ENCODE measurements around the gene ULK1. TPM values are rescaled to one million over a fixed set of nuclear protein-coding genes. Genes with fewer than 3 reads are reported as not detected.

The ULK1 gene
- total RNA-seq, 1 experiment from 2014 or later, result 15.7 TPM

GRCh38 chr12:131865180-131865875 is 29.1 kb upstream of the ULK1 start:
- BruUV-seq (replicated peaks), result no TSS peak

DNA sequence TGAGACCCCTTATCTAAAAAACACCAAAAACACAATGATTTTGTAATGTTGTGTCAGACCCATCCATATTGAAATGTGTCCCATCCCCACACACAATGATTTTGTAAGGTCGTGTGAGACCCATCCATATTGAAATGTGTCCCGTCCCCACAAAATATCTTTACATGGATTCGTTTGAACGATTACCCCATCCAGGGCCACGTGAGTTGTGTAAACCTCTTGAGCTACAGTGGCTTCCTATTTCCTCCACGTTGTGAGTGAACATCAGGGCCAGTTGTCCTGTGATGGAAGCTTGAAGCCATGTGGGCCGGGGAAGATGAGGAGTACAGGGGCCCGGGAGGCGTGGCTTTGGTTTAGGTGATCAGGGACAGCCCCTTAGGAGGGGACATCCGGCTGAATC is 27.0 kb upstream of the ULK1 start:
- ChIA-PET CTCF (interaction anchor here (0.6 kb wide), 1 partner anchor 310 kb away, joined by 4 read pairs; no protein-coding TSS in a partner anchor), POLR2A (ENCODE audit: unreplicated experiment) (no interaction called here)
- no peaks in the 10 kb centered on the region for H3K36me3 ChIP-seq (ENCODE audit: low read depth, low read length)
- ATAC-seq (no peak), DNase-seq (no peak)
- no peaks in the 10 kb centered on the region for H3F3A ChIP-seq (ENCODE audit: low read length, unreplicated experiment)
- no TSS peak for BruUV-seq (replicated peaks)
- H3K27me3 ChIP-seq (ENCODE audit: low read length), result no peaks in the 10 kb centered on the region
- H3K9ac ChIP-seq (ENCODE audit: low read length), result no peak overlapping the region
- H3K4me3 ChIP-seq (ENCODE audit: low read length), result no peak overlapping the region
- no peaks in the 10 kb centered on the region for H3K9me3 ChIP-seq (ENCODE audit: low read length)
- no peaks in the 10 kb centered on the region for H3K9me2 ChIP-seq (replicated peaks; ENCODE audit: low read length)
- H3K79me2 ChIP-seq (ENCODE audit: low read length), result no peaks in the 10 kb centered on the region
- no peak overlapping the region for H3K4me2 ChIP-seq (ENCODE audit: low read length)
- H2AFZ ChIP-seq (ENCODE audit: low read length), result no peak overlapping the region
- peaks cover 68% of the 10 kb centered on the region for H3K4me1 ChIP-seq (ENCODE audit: insufficient read depth, low read length)
- H3K27ac ChIP-seq (ENCODE audit: low read length), result no peak overlapping the region
- intact Hi-C loops (cut with micrococcal nuclease), result no loop called here
- no peaks in the 10 kb centered on the region for H4K20me1 ChIP-seq (ENCODE audit: low read length)
- TF ChIP-seq CTCF (conservative IDR thresholded peaks at IDR 0.05; ENCODE audit: low read depth, low read length), result no peak
- TF ChIP-seq EZH2 (IDR thresholded peaks at IDR 0.05; ENCODE audit: low read length, unreplicated experiment), result no peak
- no peak for TF ChIP-seq EZH2phosphoT487 (IDR thresholded peaks at IDR 0.05; ENCODE audit: borderline replicate concordance, low read length)

More at GRCh38 chr12:131865180-131865875, 29.1 kb upstream of the ULK1 start:
- Histone ChIP-seq H3K27me3 (ENCODE audit: low read length) (no peaks in the 10 kb centered on the region), H3K4me2 (ENCODE audit: low read length) (peak overlapping the region; percentile 24), H3K4me3 (ENCODE audit: low read length) (no peak overlapping the region), H4K20me1 (ENCODE audit: low read length) (no peaks in the 10 kb centered on the region), H3K27ac (ENCODE audit: low read length) (peak overlapping the region; percentile 50), H3K9me3 (ENCODE audit: low read length) (no peaks in the 10 kb centered on the region), H3K9ac (ENCODE audit: low read length) (no peak overlapping the region), H2AFZ (ENCODE audit: low read length) (no peak overlapping the region), H3K79me2 (ENCODE audit: low read length) (no peaks in the 10 kb centered on the region), H3K9me2 (replicated peaks; ENCODE audit: low read length) (no peaks in the 10 kb centered on the region), H3F3A (ENCODE audit: low read length, unreplicated experiment) (no peaks in the 10 kb centered on the region), H3K36me3 (ENCODE audit: low read depth, low read length) (no peaks in the 10 kb centered on the region), H3K4me1 (ENCODE audit: insufficient read depth, low read length) (peaks cover 68% of the 10 kb centered on the region)
- CTCF ChIA-PET, result interaction anchor here (0.7 to 1.5 kb wide), 2 partner anchors 18 to 29 kb away, joined by 3 read pairs; no protein-coding TSS in a partner anchor
- no peak for TF ChIP-seq CTCF (conservative IDR thresholded peaks at IDR 0.05; ENCODE audit: low read depth, low read length)
- TF ChIP-seq EZH2 (IDR thresholded peaks at IDR 0.05; ENCODE audit: low read length, unreplicated experiment), result no peak
- TF ChIP-seq EZH2phosphoT487 (IDR thresholded peaks at IDR 0.05; ENCODE audit: borderline replicate concordance, low read length), result no peak
- DNase-seq (peak; percentile 99), ATAC-seq (peak; percentile 80)
- POLR2A ChIA-PET (ENCODE audit: unreplicated experiment), result no interaction called here
- intact Hi-C loops (cut with micrococcal nuclease), result no loop called here

Measured in PC-3 (cell line).